Measurements from ENCODE around the gene SLC2A1.
"Not testable (repeated sequence)": the region's sequence is repeated elsewhere in the genome, so short reads cannot be mapped to it uniquely, and the experiment has no call there.

SLC2A1 gene

DNA sequence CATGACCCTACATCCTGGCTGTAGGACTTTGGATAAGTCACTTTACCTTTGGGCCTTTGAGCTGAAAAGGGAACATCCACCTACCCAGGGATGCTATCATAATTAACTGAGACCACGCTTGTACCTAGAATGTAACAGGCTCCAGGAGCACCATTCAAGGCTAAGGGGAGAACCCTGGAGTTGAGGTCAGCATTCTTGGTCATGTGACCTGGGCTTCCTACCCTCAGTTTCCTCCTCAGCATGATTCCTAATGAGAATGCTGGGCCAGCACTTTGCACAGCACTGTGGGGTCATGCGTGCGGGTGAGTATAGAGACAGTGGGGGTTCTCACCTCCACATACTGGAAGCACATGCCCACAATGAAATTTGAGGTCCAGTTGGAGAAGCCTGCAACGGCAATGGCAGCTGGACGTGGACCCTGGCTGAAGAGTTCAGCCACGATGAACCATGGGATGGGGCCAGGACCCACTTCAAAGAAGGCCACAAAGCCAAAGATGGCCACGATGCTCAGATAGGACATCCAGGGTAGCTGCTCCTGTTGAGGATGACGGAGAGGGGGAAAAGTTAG lies 31.3 kb downstream of the SLC2A1 start:
- DNase-seq: no peak

DNA sequence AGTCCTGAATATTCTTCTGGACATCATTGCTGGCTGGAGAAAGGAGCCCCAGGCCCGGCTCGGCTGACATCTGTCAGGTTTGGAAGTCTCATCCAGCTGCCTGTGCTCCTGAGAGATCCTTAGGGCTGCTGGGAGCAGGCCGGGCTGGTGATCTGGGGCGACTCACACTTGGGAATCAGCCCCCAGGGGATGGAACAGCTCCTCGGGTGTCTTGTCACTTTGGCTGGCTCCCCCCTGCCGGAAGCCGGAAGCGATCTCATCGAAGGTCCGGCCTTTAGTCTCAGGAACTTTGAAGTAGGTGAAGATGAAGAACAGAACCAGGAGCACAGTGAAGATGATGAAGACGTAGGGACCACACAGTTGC lies 31.8 kb downstream of the SLC2A1 start:
- no peak for DNase-seq

DNA sequence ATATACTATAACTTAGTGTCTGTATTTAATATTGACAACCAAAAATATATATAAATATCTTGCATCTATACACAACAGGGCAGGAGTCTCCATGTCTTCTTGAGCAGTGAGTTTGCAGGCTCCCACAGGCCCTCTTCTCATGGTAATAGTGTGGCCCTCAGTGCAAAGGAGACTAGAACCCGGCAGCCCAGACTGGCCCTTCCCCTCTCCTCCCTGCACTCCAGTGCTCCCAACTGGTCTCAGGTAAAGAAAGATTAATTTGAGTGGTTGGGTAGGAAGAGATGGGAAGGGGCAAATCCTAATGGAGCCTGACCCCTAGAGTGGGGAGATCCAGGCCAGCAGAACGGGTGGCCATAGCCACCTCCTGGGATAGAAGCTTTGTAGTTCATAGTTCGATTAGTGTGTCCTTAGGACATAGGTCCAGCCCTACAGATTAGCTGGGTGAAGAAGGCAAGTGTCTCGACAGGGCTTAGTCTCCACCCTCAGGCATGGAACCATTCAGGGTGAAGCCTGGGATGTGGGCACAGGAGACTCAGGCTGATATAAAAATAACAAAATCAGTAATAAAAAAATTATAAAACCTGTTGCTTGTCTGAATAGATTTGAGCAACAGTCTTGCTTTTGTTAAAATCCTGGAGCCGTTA lies 32.3 kb downstream of the SLC2A1 start:
- no peak for DNase-seq

DNA sequence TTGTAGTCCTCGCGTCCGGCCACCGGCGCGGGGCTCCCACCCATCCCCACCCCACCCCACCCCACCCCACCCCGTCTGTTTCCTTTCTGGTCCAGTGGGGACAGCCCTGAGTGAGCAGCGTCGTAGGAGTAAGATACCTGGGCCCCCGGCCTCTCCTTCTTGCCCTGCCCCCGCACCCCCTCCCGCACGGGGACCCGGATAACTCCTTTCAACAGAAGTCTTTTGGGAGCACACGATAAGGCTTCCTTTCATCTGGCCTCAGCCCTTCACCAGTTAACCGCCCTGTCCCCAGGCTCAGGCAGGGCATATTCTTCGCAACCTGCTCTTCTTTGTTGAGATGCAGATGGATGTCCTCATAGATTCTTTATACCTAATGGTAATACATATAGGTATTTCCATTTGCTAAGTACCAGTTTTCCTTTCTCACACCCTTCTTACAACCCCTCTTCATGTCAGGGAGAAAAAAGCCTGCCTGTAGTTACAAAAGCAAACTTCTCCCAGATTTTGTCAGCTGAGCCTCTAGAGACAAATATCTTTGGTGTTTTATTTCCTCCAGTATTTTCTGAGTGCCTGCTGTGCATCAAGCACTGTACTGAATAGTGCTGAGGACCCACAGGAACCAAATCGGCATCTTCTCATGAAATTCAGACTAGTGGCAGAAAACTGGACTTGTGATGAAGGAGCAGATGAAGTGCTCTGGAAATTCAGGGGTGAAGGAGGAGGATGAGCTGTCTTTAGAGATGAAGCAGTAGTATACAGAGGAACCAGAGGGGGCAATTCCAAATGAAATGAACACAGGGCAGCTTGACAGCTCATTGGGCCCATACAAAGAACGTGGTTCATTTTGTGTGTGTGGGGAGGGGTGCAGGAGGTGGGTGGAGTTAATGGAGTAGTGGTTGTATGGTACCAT lies 33.6 kb downstream of the SLC2A1 start:
- peak; percentile 19 for DNase-seq

DNA sequence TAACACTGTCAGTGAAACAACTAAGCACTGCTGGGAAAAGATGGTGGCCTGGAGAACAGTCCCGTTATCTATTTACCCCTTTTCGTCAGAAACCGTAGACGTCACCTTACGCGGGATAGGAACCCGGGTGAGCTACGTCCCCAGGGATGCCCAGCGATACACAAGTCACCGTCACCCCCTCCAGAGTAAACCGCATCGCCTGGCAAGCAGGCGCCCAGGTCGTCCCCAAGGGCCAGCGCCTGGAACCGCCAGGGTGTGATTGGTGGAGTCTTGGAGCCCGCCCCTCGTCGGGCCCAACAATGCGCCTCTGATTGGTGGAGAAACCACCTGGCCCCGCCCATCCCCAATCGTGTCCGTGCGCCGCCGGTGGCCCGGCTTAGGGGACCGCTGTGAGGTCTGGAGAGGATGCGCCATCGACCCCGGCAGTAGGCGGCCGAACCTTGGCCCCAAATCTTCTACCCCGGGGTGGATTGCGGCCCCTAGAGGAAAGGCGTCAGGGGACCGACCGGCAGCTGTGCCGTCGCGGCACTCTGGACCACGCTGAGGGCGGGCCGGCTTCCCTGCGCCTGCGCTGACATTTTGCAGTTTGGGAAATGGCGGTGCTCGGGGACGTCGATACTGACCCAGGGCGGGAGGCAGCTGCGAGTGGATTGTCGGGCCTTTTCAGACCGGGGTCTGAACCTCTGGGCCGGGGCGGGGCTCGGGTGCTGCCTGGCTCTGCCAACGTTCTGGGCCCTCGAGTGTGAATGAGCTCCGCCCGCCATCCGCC lies 34.4 kb downstream of the SLC2A1 start:
- DNase-seq: peak; percentile 98

DNA sequence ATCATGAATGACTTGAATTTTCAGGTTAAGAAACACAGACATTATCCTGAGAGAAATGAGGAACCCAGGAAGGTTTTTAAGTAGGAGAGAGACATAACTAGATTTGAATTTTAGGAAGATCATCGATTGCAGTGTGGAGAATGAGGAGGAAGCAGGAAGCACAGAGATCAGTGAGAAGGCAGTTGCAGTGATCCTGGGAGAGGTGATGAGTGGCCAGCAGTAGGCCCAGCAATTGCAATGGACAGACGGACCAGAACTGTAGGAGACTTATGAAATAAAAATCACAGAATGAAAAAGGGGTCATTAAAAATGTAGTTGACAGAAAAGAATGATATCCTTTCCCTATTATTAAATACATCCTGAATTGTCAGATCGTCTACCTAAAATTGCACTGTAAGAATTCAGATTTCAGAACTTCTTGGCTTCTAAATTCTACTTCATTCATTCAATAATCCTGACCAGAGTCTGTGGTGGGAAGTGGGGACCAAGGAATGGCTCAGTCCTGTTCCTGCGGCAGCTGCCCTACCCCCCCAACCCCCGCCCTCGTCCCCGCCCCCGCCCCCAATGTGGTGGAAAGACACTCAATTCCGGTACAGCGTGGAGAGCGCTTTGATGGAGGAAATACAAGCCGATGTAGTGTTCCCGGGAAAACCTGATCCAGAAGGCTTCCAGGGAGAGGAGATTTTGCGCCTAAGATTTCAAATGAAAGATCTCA lies 35.1 kb downstream of the SLC2A1 start:
- no peak for DNase-seq

DNA sequence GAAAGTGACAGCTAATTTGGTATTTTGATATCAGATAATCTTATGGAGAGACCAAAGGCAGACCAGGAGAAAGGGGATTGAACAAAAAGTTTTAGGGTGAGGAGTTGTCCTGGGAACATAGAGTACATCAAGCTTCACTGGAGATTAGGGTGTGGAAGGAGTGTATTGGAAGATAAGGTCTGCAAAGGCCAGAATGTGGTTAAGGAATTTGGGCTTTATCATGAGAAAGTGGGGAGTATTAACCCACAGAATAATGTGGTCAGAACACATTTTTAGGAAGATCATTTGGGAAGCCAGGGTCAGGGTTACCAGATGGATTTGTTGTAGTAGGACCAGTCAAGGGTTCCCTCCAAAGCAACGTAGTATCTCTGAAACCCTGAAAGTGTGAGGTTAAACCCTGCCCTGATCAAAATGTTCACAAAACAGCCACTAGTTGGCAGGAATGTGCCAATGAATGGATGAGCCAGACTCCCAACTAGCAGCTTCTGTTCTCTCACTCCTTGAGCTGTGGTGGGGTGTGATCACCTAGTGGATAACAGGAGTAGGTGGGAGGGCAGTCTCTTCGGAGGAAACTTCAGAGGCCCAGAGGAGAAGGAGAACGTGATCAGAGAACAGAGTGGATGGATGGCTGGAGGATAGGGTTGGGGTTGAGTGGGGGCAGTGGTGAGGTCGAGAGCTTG lies 35.8 kb downstream of the SLC2A1 start:
- DNase-seq: peak; percentile 57

DNA sequence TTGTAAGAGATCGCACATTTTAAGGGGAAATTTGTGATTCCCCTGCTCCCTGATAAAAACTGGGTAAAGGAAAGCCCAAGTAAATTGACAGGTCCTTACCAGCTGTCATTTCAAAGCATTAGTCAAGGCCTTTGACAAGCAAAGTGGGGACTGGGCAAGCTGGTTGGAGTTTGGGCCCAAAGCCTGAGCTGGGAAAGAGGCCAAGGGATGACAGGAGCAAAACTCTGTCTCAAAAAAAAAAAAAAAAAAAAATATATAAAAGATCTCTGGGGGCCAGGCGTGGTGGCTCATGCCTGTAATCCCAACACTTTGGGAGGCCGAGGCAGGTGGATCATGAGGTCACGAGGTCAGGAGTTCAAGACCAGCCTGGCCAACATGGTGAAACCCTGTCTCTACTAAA lies 36.9 kb downstream of the SLC2A1 start:
- DNase-seq: no peak

DNA sequence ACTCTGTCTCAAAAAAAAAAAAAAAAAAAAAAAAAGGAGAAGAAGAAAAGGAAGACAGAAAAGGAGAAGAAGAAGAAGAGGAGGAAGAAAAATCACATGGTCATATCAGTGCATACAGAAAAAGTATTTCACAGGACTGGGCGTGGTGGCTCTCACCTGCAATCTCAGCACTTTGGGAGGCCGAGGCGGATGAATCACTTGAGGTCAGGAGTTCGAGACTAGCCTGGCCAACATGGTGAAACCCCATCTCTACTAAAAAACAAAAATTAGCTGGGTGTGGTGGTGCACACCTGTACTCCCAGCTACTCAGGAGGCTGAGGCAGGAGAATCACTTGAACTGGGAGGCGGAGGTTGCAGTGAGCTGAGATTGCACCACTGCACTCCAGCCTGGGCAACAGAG lies 39.0 kb downstream of the SLC2A1 start:
- not testable (repeated sequence) for DNase-seq

DNA sequence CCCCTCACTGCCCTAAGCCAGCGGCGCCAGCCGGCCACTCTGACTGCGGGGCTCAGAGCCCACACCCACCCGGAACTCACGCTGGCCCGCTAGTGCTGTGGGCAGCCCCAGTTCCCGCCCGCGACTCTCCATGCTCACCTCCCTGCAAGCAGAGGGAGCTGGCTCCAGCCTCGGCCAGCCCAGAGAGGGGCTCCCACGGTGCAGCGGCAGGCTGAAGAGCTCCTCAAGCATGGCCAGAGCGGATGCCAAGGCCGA lies 41.5 kb downstream of the SLC2A1 start:
- no peak for DNase-seq

DNA sequence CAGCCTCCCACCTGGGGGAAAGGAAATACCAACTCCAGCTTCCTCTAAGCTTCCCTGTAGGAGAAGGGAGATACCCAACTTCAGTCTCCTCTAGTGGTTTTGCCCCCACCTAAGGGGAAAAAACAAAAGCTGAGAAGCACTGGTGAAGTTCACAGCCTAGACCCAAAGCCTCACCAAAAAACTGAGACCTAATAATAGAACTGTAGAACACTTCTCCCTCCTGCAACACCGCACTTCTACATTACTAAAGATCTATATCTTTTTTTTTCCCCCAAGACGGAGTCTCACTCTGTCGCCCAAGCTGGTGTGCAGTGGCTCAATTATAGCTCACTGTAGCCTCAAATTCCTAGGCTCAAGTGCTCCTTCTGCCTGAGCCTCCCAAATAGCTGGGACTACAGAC lies 43.2 kb downstream of the SLC2A1 start:
- DNase-seq: no peak

DNA sequence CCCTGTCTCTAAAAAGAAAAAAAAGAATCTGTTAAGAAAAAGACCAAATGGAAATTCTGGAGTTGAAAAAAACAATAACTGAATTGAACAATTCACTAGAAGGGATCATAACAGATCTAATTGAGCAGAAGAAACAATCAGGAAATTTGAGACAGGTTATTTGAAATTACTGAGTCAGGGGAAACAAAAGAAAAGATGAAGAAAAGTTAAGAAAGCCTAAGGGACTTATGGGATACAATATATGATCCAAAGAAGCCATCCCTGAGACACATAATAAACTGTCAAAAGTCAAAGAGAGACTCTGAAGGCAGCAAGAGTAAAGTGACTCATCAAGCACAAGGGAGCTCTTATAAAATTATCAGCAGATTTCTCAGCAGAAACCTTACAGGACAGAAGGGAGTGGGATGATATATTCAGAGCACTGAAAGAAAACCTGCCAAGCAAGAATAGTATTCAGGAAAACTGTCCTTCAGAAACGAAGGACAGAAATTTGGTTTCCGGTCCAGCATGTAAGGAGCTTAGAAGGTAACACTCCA lies 44.5 kb downstream of the SLC2A1 start:
- no peak for DNase-seq

DNA sequence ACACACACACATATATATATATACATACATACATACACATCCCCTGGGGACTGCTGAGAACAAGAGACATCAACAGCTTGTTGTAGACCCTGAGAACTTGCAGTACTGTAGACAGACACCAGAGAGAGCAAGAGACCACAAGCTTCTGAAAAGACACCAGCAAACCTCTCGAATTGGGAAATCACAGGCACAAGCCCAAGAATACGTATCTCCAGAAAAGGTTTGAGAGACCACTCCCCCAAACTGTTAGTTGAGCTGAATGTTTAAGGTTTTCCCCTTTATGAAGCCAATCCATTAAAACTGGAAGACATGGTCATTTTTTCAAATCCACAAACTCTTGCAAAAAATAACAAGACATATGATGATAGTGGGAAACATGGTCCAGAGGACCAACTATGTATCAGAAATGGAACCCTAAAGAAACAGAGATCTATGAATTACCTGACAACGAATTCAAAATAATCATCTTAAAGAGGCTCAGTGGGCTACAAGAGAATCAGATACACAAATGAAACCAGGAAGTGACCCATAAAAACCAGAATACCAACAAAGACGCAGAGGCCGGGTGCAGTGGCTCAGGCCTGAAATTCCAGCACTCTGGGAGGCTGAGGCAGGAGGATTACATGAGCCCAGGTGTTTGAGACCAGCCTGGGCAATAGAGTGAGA lies 45.1 kb downstream of the SLC2A1 start:
- peak; percentile 72 for DNase-seq

DNA sequence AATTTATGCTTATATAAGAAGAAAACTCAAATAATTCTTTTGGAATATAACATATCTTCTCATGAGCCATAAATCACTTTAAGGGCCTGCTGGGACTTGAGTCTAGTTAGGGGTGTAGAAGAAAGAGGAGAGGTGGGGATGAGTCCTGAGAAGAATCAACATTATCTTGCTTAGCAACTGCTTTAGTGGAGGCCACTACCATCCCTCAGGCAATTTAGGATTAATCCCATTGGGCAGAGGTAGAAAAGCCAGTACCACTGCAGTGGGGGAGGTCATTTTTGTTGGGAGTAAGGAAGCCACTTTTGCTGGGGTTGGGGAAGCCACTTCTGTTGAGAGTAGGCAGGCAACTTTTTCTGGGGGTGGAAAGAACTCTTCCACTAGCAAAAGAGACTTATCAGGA lies 47.7 kb downstream of the SLC2A1 start:
- DNase-seq: no peak

DNA sequence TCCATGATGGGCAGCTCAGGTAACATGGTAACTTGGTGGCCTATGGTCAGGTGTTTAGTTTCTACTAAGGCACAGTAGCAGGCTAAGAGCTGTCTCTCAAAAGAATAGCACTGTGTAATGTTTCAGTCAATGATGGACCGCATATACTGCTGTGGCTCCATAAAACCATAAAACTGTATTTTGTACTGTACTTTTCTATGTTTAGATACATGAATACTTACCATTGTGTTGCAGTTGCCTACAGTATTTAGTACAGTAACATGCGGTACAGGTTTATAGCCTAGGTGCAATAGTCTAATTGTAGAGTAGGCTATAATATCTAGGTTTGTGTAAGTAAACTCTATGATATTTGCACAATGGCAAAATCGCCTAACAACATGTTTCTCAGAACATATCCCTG lies 50.6 kb downstream of the SLC2A1 start:
- no peak for DNase-seq

DNA sequence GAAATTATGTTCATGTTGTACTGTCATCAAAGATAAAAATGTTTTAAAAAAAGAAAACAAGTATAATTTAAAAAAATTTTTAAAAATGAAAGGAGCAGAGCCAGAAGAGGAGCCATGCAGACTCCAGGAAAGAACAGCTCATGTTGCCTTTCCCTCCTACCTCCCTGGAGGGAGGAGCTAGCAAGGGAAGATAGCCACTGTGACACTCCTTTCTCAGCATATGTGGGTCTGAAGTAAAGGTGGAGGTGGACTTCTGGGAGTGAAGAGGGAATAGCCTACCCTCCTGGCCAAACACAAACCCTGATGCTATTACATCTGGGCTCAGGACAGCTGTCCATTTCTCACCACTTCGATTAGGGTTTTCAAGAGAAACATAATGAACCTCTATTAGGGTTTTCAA lies 54.2 kb downstream of the SLC2A1 start:
- no peak for DNase-seq

DNA sequence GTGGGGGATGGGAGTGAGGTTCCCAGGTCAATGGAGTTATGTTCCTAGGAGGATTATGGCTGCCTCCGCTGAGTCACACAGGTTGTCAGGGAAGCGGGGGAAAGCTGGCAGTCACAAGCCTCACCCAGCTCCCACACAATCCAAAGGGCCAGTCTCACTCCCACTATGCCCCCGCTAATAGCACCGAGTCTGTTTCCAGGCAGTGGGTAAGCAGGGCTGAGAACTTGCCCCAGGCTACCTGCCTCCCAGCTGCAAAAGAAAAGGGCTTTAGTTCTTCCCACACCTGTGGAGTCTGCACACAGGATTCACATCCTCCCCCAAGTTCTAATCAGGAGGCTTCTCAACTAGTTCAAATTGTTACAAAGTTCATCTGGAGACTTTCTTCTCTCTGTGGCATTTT lies 58.7 kb downstream of the SLC2A1 start:
- not testable (repeated sequence) for DNase-seq

DNA sequence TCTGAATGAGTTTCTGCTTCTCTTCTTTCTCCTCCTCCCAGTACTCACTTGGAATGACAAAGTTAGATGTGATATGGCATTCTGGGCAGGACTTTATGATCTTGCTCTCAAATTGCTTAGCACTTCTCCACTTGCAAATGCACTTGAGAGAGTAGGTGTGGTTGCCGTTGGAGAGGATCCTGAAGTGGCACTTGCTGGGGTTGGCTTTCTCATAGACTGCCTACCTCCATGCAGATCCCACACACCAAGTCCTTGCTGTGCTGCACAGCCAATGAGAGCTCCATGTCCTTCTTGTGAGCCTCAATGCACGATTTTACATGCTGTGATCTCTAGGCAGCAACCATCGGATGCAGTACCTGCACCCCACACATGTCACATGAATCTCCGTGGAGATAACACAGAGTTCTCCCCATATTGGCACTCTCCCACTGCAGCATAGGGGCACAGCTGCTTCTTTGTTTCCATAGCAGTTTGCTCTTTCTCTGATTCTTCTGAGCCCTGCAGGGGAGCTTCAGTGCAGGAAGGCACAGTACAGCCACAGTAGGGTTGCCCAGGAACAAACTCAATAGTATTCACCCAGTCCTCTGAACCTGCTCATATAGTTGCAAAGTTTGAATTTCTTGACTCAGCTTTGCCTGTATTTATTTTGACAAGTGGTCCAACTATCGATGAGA lies 67.1 kb downstream of the SLC2A1 start:
- DNase-seq: no peak

DNA sequence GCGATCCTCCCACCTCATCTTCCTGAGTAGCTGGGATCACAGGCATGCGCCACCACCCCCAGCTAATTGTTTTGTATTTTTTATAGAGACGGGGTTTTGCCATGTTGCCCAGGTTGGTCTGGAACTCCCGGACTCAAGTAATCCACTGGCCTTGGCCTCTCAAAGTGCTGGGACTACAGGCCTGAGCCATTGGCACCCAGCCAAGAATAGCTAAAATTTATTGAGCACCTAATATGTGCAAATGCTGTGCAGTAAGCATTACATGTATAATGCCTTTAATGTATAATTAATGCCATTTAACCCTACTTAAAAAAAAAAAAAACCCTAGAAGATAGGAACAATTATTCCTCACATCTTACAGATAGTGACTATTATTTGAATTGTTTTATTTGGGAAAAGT lies 69.4 kb downstream of the SLC2A1 start:
- DNase-seq: no peak

DNA sequence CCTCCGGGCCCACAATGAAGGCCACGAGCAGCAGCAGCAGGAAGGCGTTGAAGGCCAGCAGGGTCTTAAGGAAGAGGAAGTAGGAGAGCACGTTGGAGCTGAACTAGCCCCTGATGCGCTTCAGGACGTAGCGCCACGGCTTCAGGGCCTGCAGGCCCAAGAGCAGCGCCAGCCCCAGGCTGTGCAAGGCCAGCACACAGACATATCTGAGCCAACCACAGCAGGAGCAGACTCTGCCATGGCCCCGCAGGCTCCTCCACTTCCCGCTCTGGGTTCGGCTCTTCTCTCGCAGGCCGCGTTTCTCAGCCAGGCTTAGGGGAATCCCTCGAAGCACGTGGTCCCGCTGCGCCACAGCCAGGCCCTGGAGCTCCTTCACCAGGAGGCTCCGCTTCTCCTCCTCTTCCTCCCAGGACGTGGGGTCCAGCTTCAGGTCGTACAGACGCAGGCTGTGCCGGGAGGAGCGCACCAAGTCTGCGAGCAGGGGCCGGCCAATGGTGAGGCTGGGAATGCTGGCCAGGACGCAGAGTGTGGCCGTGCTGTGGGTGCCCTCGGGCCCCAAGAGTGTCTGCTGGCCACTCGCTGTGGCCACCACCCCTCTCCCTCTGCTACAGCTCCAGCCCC lies 70.5 kb downstream of the SLC2A1 start:
- DNase-seq: no peak

DNA sequence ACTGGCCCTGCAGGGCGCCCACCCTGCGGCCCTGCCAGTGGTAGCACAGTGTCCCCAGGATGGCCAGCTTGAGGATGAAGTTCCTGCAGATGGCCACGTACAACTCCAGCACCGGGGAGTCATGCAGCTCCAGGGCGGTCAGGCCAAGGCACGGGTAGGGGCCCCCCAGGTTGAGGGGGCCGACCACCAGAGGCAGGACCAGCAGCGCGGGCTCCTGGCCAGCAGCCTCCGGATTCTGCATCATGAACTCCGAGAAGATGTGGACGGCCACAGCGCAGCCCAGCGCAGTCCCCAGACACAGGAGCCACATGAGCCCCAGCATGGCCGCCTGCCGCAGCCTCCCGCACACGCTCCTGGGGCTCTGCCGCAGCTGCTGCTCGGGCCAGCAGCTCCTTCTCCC lies 71.3 kb downstream of the SLC2A1 start:
- DNase-seq: no peak

All from NCI-H1105 (cell line).